ENCODE data around the gene APP. TPM values are rescaled to one million over a fixed set of nuclear protein-coding genes. Genes with fewer than 3 reads are reported as not detected.
"Not testable (repeated sequence)": the region's sequence is repeated elsewhere in the genome, so short reads cannot be mapped to it uniquely, and the experiment has no call there.

The APP gene
- total RNA-seq, 3 donors from 2014 or later (not counting 1 experiment from before 2014, with no cell fraction given) = 5.1 to 10.6 (median 7.8) TPM

GRCh38 chr21:26027696-26028095, 142.9 kb downstream of the APP start:
- Mint-ChIP-seq H3K27me3 (ENCODE audit: low read depth in 2 of 2) (no peaks in the 10 kb centered on the region), H3K36me3 (no peaks in the 10 kb centered on the region)
- no peak for ATAC-seq

GRCh38 chr21:26025536-26026512, 144.7 kb downstream of the APP start:
- ATAC-seq (no peak), DNase-seq (no peak)
- 91% methylated on average over 7 of the region's 9 CpGs for WGBS (ENCODE audit: insufficient coverage)
- H3K27me3 Mint-ChIP-seq (ENCODE audit: low read depth in 2 of 2) = no peaks in the 10 kb centered on the region
- no peaks in the 10 kb centered on the region for H3K27me3 ChIP-seq (ENCODE audit: control insufficient read depth, insufficient read depth, low read length)
- no peak overlapping the region for H3K27ac ChIP-seq (ENCODE audit: low read length)
- H3K9me3 ChIP-seq (ENCODE audit: control insufficient read depth, insufficient read depth, low read length) = no peaks in the 10 kb centered on the region
- no peaks in the 10 kb centered on the region for H3K36me3 Mint-ChIP-seq
- H3K36me3 ChIP-seq (ENCODE audit: control insufficient read depth, insufficient read depth, low read length) = no peaks in the 10 kb centered on the region
- no peaks in the 10 kb centered on the region for H3K4me1 ChIP-seq (ENCODE audit: control insufficient read depth, insufficient read depth, low read length)
- TF ChIP-seq CTCF (IDR thresholded peaks at IDR 0.05) = no peak
- H3K4me3 Mint-ChIP-seq = no peak overlapping the region
- intact Hi-C loops (cut with micrococcal nuclease) = no loop called here
- H3K4me3 ChIP-seq (ENCODE audit: low read length) = no peak overlapping the region
- H3K27ac Mint-ChIP-seq = no peak overlapping the region
- H3K9me3 Mint-ChIP-seq = no peaks in the 10 kb centered on the region
- no peaks in the 10 kb centered on the region for H3K4me1 Mint-ChIP-seq

More at GRCh38 chr21:26027696-26028095, 142.9 kb downstream of the APP start:
- Histone ChIP-seq H3K27ac (ENCODE audit: low read length) (no peak overlapping the region), H3K27me3 (ENCODE audit: control insufficient read depth, insufficient read depth, low read length) (no peaks in the 10 kb centered on the region), H3K4me1 (ENCODE audit: control insufficient read depth, insufficient read depth, low read length) (no peaks in the 10 kb centered on the region), H3K4me3 (ENCODE audit: low read length) (no peak overlapping the region), H3K36me3 (ENCODE audit: control insufficient read depth, insufficient read depth, low read length) (no peaks in the 10 kb centered on the region), H3K9me3 (ENCODE audit: control insufficient read depth, insufficient read depth, low read length) (no peaks in the 10 kb centered on the region)
- no peak overlapping the region for H3K27ac Mint-ChIP-seq
- intact Hi-C loops (cut with micrococcal nuclease) = no loop called here
- H3K4me3 Mint-ChIP-seq = no peak overlapping the region
- no peak for TF ChIP-seq CTCF (IDR thresholded peaks at IDR 0.05)
- no peaks in the 10 kb centered on the region for H3K4me1 Mint-ChIP-seq
- no peak for DNase-seq
- H3K9me3 Mint-ChIP-seq = no peaks in the 10 kb centered on the region
- 93% methylated on average over 8 of the region's 8 CpGs for WGBS (ENCODE audit: insufficient coverage)

DNA sequence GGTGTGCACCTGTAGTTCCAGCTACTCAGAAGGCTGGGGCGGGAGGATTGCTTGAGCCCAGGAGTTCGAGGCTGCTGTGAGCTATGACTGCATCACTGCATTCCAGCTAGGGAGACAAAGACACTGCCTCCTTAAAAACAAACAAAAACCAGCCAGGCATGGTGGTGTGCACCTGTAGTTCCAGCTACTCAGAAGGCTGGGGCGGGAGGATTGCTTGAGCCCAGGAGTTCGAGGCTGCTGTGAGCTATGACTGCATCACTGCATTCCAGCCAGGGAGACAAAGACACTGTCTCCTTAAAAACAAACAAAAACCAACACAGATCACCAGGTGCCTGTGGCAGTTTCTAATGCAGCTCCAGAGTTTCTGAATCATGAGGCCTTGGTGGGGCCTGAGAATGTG, 147.2 kb downstream of the APP start:
- H3K4me3 ChIP-seq (ENCODE audit: low read length); H3K27me3 Mint-ChIP-seq (ENCODE audit: low read depth in 2 of 2); ATAC-seq; H3K4me3 Mint-ChIP-seq; intact Hi-C loops (cut with micrococcal nuclease); H3K4me1 ChIP-seq (ENCODE audit: control insufficient read depth, insufficient read depth, low read length); H3K9me3 Mint-ChIP-seq; H3K36me3 Mint-ChIP-seq; H3K27me3 ChIP-seq (ENCODE audit: control insufficient read depth, insufficient read depth, low read length); H3K27ac Mint-ChIP-seq; DNase-seq; H3K9me3 ChIP-seq (ENCODE audit: control insufficient read depth, insufficient read depth, low read length); H3K27ac ChIP-seq (ENCODE audit: low read length); H3K4me1 Mint-ChIP-seq; H3K36me3 ChIP-seq (ENCODE audit: control insufficient read depth, insufficient read depth, low read length): not testable (repeated sequence)
- WGBS (ENCODE audit: insufficient coverage) = 92% methylated on average over 4 of the region's 4 CpGs

GRCh38 chr21:26022598-26023337, 147.8 kb downstream of the APP start:
- H3K27ac Mint-ChIP-seq = not testable (repeated sequence)

More at GRCh38 chr21:26022598-26023337, 147.8 kb downstream of the APP start:
- H3K4me3 Mint-ChIP-seq; H3K9me3 Mint-ChIP-seq; DNase-seq; H3K36me3 Mint-ChIP-seq; H3K27me3 ChIP-seq (ENCODE audit: control insufficient read depth, insufficient read depth, low read length); H3K4me1 ChIP-seq (ENCODE audit: control insufficient read depth, insufficient read depth, low read length); H3K27me3 Mint-ChIP-seq (ENCODE audit: low read depth in 2 of 2); intact Hi-C loops (cut with micrococcal nuclease); H3K27ac ChIP-seq (ENCODE audit: low read length); H3K4me3 ChIP-seq (ENCODE audit: low read length); H3K9me3 ChIP-seq (ENCODE audit: control insufficient read depth, insufficient read depth, low read length); ATAC-seq; H3K4me1 Mint-ChIP-seq; H3K36me3 ChIP-seq (ENCODE audit: control insufficient read depth, insufficient read depth, low read length): not testable (repeated sequence)
- 96% methylated on average over 6 of the region's 6 CpGs for whole genome bisulfite sequencing (ENCODE audit: insufficient coverage)
